ENCODE data around the gene DCHS1. TPM values are rescaled to one million over a fixed set of nuclear protein-coding genes. Genes with fewer than 3 reads are reported as not detected.

Gene DCHS1
- total RNA-seq, 1 donor from 2014 or later: 28.0 TPM

GRCh38 chr11:6599881-6600390, 55.7 kb downstream of the DCHS1 start:
- no peak overlapping the region for H3K4me3 ChIP-seq
- H3K27me3 ChIP-seq: no peaks in the 10 kb centered on the region
- peaks cover 64% of the 10 kb centered on the region for H3K36me3 ChIP-seq
- H3K4me1 ChIP-seq: peaks cover 17% of the 10 kb centered on the region
- no peak overlapping the region for H3K27ac ChIP-seq
- ATAC-seq (no peak), DNase-seq (peak; percentile 37)
- H3K9me3 ChIP-seq: no peaks in the 10 kb centered on the region
- TF ChIP-seq CTCF (IDR thresholded peaks at IDR 0.05): no peak
- intact Hi-C loops (cut with DNase I): no loop called here

DNA sequence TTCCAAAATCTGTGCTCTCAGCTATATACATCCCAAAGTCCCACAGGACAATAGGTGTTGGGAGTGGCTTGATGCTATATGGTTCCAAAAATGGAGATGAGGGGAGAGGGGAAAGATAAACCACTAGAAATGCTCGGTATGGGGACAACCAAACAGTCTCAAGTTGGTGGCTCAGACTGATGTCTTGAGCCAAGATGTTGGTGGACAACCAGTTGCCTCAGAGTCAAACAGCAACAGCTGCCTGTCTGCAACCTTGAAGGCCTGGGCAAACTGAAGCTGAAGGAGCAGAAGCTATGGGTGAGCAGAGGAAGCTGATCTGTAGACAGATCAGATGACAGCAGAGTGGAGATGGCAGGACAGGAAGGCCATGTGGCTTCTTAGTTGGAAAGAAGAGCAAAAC, 56.2 kb downstream of the DCHS1 start:
- Histone ChIP-seq H3K4me1 (peaks cover 12% of the 10 kb centered on the region), H3K27ac (no peak overlapping the region), H3K27me3 (no peaks in the 10 kb centered on the region), H3K36me3 (peaks cover 64% of the 10 kb centered on the region), H3K4me3 (no peak overlapping the region), H3K9me3 (no peaks in the 10 kb centered on the region)
- DNase-seq (no peak), ATAC-seq (no peak)
- intact Hi-C loops (cut with DNase I): no loop called here
- no peak for TF ChIP-seq CTCF (IDR thresholded peaks at IDR 0.05)

DNA sequence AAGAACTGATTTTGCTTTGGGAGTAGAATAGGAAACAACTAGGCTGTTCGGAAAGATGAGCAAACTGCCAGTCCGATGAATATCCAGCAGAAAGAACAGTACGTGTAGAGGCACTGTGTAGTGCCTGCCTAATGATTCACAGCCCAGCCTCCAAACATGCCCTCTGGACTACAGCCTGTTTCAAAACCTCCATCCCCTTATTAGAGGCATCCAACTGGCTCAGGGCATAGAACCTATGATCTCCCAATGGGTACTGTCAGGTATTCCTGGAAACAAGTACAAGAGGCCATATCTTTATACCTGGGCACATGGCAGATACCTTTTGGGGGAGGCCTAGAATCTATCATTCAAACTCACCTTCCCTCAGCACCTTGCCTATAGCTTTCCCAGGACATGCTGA, 57.1 kb downstream of the DCHS1 start:
- Histone ChIP-seq H3K27me3 (no peaks in the 10 kb centered on the region), H3K27ac (no peak overlapping the region), H3K9me3 (no peaks in the 10 kb centered on the region), H3K4me3 (no peak overlapping the region), H3K36me3 (peaks cover 64% of the 10 kb centered on the region), H3K4me1 (peaks cover 12% of the 10 kb centered on the region)
- no peak for ATAC-seq
- DNase-seq: no peak
- intact Hi-C loops (cut with DNase I): no loop called here
- no peak for TF ChIP-seq CTCF (IDR thresholded peaks at IDR 0.05)

GRCh38 chr11:6596239-6596877, 59.3 kb downstream of the DCHS1 start:
- Histone ChIP-seq H3K27me3 (no peaks in the 10 kb centered on the region), H3K4me3 (no peak overlapping the region), H3K27ac (no peak overlapping the region), H3K9me3 (no peaks in the 10 kb centered on the region), H3K4me1 (no peaks in the 10 kb centered on the region), H3K36me3 (peaks cover 66% of the 10 kb centered on the region)
- TF ChIP-seq CTCF (IDR thresholded peaks at IDR 0.05): no peak
- ATAC-seq (no peak), DNase-seq (no peak)
- intact Hi-C loops (cut with DNase I): no loop called here

GRCh38 chr11:6594142-6594768, 61.4 kb downstream of the DCHS1 start:
- Histone ChIP-seq H3K27me3 (no peaks in the 10 kb centered on the region), H3K9me3 (no peaks in the 10 kb centered on the region), H3K27ac (no peak overlapping the region), H3K4me1 (no peaks in the 10 kb centered on the region), H3K36me3 (peaks cover 45% of the 10 kb centered on the region), H3K4me3 (no peak overlapping the region)
- no peak for TF ChIP-seq CTCF (IDR thresholded peaks at IDR 0.05)
- DNase-seq (no peak), ATAC-seq (no peak)
- intact Hi-C loops (cut with DNase I): no loop called here
